KOPT-K1 (cell line): ENCODE data around the gene RGS3.

Source experiments
- H3K27ac ChIP-seq: fragments of 200-600 bp; sonication (generic); 2 replicates; pipeline ENCODE4 v1.5.1; 2016; ENCODE audit warnings: antibody characterized with exemption, mild to moderate bottlenecking, low read depth, low read length; ENCODE audit not compliant: poor library complexity, severe bottlenecking
- H3K36me3 ChIP-seq: fragments of 200-600 bp; sonication (generic); 2 replicates; pipeline ENCODE4 v1.5.1; 2017; ENCODE audit warnings: antibody characterized with exemption, mild to moderate bottlenecking, low read length, moderate library complexity; ENCODE audit not compliant: insufficient read depth
- H3K9me3 ChIP-seq: fragments of 200-600 bp; sonication (generic); 2 replicates; pipeline ENCODE4 v1.5.1; 2017; ENCODE audit warnings: antibody characterized with exemption, low read length, mild to moderate bottlenecking; ENCODE audit not compliant: insufficient read depth, poor library complexity, severe bottlenecking

The RGS3 gene

GRCh38 chr9:113533335-113534225 is 70.1 kb downstream of the RGS3 start:
- Histone ChIP-seq H3K27ac (no peak overlapping the region), H3K9me3 (no peaks in the 10 kb centered on the region), H3K36me3 (peaks cover 46% of the 10 kb centered on the region)

GRCh38 chr9:113535756-113536155 is 72.2 kb downstream of the RGS3 start:
- Histone ChIP-seq H3K9me3 (no peaks in the 10 kb centered on the region), H3K36me3 (peaks cover 25% of the 10 kb centered on the region), H3K27ac (no peak overlapping the region)

GRCh38 chr9:113536166-113536482 is 72.6 kb downstream of the RGS3 start:
- Histone ChIP-seq H3K9me3 (no peaks in the 10 kb centered on the region), H3K36me3 (peaks cover 25% of the 10 kb centered on the region), H3K27ac (no peak overlapping the region)

- H3K27ac ChIP-seq, result no peak overlapping the region
- H3K36me3 ChIP-seq, result peaks cover 28% of the 10 kb centered on the region
- no peaks in the 10 kb centered on the region for H3K9me3 ChIP-seq
These were observed 73.1 kb downstream of the RGS3 start for GRCh38 chr9:113536483-113537228.

GRCh38 chr9:113537229-113537810 is 73.8 kb downstream of the RGS3 start:
- Histone ChIP-seq H3K27ac (no peak overlapping the region), H3K9me3 (no peaks in the 10 kb centered on the region), H3K36me3 (peaks cover 22% of the 10 kb centered on the region; the same call in 1 of the 2 replicates)

GRCh38 chr9:113538131-113538530 is 74.6 kb downstream of the RGS3 start:
- H3K9me3 ChIP-seq, result no peaks in the 10 kb centered on the region
- peaks cover 28% of the 10 kb centered on the region; the same call in 1 of the 2 replicates for H3K36me3 ChIP-seq
- no peak overlapping the region for H3K27ac ChIP-seq

GRCh38 chr9:113538701-113539430 is 75.3 kb downstream of the RGS3 start:
- no peak overlapping the region for H3K27ac ChIP-seq
- no peaks in the 10 kb centered on the region for H3K9me3 ChIP-seq
- H3K36me3 ChIP-seq, result peaks cover 28% of the 10 kb centered on the region; the same call in 1 of the 2 replicates

GRCh38 chr9:113540466-113540865 is 76.9 kb downstream of the RGS3 start:
- no peak overlapping the region for H3K27ac ChIP-seq
- H3K9me3 ChIP-seq, result no peaks in the 10 kb centered on the region
- peaks cover 28% of the 10 kb centered on the region; the same call in 1 of the 2 replicates for H3K36me3 ChIP-seq

GRCh38 chr9:113541019-113541900 is 77.7 kb downstream of the RGS3 start:
- Histone ChIP-seq H3K9me3 (no peaks in the 10 kb centered on the region), H3K27ac (no peak overlapping the region), H3K36me3 (peaks cover 28% of the 10 kb centered on the region; the same call in 1 of the 2 replicates)

- H3K9me3 ChIP-seq, result no peaks in the 10 kb centered on the region
- peaks cover 22% of the 10 kb centered on the region; the same call in 1 of the 2 replicates for H3K36me3 ChIP-seq
- no peak overlapping the region for H3K27ac ChIP-seq
These were observed 78.5 kb downstream of the RGS3 start for GRCh38 chr9:113542006-113542405.

GRCh38 chr9:113542741-113543140 is 79.2 kb downstream of the RGS3 start:
- H3K27ac ChIP-seq, result no peak overlapping the region
- peaks cover 15% of the 10 kb centered on the region; the same call in 1 of the 2 replicates for H3K36me3 ChIP-seq
- H3K9me3 ChIP-seq, result no peaks in the 10 kb centered on the region

GRCh38 chr9:113543296-113543981 is 79.9 kb downstream of the RGS3 start:
- peaks cover 14% of the 10 kb centered on the region; the same call in 1 of the 2 replicates for H3K36me3 ChIP-seq
- H3K27ac ChIP-seq, result no peak overlapping the region
- H3K9me3 ChIP-seq, result no peaks in the 10 kb centered on the region

GRCh38 chr9:113543982-113544303 is 80.4 kb downstream of the RGS3 start:
- no peaks in the 10 kb centered on the region for H3K9me3 ChIP-seq
- no peak overlapping the region for H3K27ac ChIP-seq
- H3K36me3 ChIP-seq, result peaks cover 14% of the 10 kb centered on the region; the same call in 1 of the 2 replicates
